SIG-M5 (cell line): ENCODE measurements around the gene CDK3.
"Not testable (repeated sequence)": the region's sequence is repeated elsewhere in the genome, so short reads cannot be mapped to it uniquely, and the experiment has no call there.

Source experiments
- DNase-seq: peaks from one replicate; lab custom pipeline; 2025; lab: John Stamatoyannopoulos, UW

CDK3 gene

DNA sequence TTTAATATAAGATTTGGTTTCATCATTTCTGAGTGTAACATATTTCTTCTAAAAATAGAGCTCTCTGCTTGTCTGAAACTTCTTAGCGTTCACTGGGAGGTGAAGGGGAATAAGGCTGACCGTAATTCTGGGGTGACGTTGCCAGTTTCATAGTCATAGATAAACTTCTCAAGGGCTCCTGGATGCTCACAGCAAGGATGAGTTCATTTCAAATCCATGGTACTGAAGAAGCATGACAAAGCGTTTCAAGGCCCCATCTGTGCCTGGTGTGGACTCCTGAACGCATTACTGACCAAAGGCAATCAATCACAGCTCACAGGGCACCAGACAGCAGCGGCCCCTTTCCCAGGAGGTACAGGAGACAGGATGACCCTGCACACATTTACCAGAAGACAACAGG lies 38.5 kb downstream of the CDK3 start:
- DNase-seq: no peak

DNA sequence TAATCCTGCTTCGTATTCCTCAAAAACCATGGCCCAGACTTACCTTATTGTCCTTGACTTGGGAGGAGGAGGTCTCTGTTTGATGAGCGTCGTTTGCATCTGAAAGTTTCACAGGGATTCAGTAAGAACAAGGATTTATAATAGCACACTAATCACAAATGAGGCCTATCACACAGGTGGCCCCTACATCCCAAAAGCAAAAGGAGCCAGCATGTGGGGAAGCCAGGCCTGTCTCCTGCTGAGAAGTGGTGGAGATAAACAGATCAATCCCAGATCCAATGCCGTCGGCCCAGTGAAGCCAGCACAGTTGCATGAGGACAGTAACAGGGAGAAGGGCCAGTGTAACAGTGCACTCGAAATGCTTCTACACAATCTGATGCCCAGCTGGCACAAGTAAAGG lies 39.7 kb downstream of the CDK3 start:
- no peak for DNase-seq

DNA sequence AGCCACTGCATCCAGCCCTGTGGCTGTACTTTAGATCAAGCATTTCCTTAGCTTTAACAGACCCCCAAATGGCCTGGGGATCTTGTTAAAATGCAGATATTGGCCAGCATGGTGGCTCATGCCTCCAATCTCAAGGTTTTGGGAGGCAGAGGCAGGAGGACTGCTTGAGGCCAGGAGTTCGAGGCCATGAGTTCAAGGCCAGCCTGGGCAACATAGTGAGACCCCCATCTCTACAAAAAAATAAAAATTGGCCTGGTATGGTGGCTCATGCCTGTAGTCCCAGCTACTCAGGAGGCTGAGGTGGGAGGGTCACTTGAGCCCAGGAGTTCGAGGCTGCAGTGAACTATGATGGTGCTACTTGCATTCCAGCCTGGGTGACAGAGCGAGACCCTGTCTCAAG lies 42.2 kb downstream of the CDK3 start:
- DNase-seq: not testable (repeated sequence)

DNA sequence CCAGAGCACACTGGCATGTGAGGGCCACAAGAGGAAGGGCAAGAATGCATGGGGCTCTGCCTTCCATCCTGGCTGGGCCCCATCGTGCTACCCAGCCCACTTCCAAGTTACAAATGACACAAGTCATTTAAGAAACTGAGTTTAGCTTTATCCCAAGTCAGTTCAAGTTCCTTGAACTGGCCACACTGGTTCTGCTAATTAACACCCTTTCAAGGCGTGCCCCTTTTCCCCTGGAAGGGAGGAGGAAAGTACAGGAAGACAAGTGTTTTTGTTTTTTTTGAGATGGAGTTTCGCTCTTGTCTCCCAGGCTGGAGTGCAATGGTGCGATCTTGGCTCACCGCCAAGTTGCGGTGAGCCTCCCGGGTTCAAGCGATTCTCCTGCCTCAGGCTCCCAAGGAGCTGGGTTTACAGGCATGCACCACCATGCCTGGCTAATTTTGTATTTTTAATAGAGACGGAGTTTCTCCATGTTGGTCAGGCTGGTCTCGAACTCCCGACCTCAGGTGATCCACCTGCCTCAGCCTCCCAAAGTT lies 43.9 kb downstream of the CDK3 start:
- not testable (repeated sequence) for DNase-seq

DNA sequence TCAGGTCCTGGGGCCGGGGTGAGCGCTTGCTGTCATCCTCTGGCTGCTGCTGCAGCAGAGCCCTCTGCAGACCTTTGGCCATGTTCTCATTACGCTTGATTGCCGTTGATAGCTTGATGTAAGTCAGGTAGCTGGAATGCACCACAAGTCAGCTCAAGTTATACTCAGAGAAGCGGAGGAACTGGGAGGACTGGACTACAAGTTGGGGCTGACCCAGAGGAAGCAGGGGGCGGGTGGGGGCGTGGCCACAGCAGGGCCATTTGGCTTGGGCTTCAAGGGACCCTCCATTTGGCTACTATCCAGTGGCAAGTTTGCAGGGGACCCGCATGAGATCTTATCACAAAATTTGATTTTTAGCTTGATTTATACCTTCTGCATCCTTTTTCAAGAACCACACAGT lies 45.4 kb downstream of the CDK3 start:
- no peak for DNase-seq

DNA sequence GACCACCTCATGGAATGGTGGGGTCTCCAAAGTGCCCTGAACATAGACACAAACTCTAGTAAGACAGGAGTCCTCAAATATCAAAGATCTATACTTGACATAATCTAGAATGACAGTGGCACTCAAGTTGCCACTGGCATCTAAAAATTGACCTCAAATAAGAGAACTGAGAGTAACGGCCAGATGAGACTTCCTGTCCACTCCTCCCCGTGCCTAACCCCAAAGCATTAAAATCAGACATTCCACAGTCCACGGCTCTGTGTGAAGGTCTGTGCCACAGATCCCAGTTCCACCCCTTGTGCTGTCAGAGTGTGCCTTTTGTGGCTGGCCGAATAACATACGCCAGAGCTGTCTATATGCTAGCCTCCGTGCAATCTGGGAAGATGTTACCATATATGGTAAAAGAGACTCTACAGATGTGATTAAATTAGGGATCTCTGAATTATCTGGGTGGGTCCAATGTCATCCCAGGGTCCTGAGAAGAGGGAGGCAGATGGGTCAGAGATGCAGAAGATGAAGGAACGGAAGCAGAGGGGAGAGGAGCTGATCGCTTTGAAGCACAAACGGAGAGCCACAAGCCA lies 47.5 kb downstream of the CDK3 start:
- no peak for DNase-seq

DNA sequence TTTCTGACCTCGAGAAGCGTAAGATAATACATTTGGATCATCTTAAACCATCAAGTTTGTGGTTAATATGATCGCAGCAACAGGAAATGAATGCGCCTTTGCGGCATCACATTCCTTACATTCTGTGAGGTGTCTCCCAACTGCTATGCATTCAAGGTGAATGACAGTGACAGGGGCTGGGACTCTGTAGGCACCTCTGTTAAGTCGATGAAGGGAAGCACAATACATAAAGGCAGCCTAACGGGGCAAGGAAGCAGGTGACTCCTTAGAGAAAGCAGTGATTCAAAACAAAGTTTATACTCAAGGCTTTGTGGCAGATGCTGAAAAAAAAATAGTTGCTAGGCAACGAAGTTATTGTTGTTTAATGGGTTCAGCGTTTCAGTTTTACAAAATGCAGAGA lies 48.1 kb downstream of the CDK3 start:
- DNase-seq: no peak

DNA sequence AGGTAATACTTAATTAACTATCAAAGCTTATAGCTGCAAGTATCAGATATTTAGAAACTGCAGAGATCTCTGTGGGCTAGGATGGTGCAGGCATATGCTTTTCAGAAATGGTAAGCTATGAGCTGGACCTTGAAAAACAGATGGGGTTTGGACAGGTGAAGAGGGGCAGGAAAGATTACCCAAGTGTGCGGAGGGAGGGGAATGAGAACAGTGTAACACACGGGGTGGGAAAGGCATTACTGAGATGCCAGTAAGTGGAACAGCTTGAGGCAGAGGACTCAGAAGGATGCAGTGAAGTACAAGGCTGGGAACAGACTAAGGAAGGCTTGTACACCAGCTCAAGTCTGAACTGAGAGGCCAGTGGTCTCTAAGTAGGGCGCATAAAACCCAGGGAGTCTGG lies 48.6 kb downstream of the CDK3 start:
- DNase-seq: no peak

DNA sequence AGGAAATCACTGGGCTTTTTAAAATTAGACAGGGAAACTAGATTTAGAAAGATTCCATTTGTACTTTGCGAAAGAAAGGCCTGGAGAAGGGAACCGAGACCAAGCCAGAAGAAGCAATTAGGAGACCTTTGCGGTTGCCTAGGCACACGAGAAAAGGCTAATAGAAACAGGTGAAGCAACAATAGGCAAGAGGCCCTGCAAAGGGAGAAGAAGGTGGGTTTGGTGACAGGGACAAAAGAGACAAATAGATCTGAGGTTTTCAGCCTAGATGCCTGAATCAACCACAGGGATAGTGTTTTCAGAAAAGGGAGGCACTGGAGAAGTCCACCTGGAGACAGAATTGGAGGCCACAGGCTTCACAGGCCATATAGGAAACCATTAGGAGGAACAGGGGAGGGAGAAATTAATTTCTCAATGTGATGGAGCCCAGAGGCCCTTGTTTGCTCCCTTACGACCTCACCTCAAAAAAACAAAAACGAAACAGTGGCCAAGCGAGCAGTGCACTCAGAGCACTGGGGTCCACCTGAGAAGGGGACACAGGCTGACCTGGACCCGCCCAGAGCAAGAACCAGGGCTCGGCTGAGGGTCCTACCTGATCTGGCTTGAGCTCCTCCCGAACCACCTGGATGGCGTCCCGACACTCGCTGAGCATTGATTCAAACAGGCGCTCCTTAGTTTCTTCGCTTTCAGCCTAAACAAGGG lies 49.3 kb downstream of the CDK3 start:
- no peak for DNase-seq

DNA sequence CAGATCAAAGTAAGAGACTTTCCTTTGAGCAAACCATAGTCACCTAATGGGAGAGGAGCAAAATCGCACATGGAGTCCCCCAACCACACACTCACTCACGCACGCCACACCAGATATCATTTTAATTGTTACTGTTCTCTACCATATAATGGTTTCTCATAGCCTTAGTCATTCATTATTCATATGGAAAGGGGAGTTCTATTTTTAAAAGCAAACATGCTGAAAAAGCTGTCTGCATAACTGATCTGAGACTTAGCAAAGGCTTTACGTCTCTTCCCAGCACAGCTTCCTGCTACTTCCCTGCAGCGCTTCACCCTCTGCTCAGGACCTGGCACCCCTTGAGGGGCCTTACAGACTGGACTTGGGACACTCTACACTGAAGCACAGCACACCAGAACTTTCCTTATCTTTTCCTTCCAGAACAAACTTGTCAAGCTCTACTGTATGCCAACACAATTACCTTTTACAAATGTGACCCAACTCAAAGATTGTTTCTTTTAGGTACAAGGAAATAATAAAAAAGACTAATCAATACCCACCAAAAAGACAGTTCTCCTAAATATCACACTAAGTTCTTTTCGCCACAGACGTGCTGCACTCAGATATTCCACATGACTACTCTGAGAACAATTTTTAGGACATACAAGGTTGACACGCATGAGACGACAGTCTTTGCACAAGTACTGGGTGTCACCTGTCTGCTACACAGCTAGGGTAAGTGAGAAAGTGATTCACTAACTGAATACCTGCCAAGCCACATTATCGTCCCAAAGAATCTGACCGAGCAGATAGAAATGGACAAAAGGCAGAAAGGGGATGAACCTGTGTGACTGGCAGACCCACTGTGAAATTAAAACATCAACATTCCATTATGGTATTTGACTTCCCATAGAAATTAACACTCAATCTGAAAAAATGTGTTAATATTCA lies 50.1 kb downstream of the CDK3 start:
- DNase-seq: no peak

DNA sequence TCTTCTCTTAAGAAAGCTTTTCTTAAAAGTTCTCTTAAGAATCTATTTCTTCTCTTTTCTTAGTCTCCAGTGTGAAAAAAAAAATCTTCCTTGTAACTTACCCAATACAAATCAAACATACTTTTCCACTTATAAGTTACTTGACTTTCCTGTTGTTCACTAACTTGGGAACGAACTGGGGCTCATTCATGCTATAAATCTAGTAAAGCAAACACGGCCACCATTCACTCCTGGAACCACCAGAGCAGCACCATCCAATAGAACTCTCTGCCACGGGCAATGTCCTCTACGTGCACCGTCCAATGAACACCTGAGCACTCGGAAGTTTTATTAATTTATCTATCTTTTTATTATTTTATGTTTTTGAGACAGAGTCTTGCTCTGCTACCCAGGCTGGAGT lies 50.9 kb downstream of the CDK3 start:
- DNase-seq: no peak

DNA sequence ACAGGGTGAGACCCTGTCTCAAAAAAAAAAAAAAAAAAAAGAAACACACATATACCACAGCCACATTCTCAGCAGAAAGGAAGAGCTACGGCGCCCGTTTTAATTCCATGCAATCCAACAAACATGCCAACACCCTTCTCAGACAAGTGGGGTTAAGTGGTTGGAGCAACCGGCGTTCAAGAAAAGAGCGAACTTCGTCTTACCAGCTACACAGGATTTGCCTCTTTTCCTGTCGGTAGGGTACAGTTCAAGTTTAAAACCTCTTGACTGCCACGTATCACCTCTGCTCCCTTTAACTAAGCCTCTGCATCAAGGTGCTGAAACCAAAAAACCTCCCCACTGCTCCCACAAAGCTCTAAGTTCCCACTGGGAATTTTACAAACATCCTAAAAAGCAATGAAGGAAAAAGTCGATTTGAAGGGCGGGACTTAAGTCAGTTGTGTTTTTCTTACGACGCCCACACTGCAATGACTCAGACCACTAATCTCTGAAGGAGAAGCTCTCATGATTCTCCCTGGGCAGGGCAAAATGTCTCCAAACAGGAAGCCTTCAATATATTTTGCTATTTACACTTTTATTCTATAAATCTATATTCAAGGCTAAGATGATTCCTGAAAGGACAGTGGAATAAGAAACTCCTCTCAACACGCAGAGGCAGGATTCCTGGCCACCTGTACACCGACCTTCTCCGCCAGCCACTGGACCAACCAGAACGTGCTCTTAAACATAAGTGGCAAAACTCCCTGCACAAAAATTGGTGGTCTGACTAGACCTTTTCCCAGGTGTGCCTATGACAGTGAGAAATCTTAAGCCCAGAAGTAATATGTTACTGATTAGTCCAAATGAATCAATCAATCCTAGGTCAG lies 52.8 kb downstream of the CDK3 start:
- no peak for DNase-seq

DNA sequence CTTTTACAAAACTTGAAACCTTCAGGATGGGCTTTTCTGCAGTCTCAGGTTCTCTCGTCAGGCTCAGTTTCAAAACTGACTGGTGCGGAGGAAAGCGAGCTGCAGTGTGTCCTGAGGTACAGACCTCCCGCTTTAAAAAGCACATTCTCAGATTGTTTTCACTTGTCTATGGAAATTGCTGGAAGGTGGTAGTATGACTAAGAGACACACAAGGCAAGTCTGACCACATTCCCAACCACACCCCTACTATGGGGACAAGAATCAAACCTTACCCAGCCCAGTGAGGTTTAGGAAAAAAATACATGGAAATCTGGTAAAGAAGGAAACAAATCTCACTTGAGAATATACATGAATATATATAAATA lies 53.4 kb downstream of the CDK3 start:
- no peak for DNase-seq
